GM19455 (cell line): ENCODE results near the gene TCTN2.

ENCODE experiments used
- ATAC-seq: cut with Tn5 transposase; IDR thresholded peaks from one replicate; pipeline ENCODE4 v1.9.1; 2021; ENCODE audit not compliant: unreplicated experiment

Gene TCTN2

DNA sequence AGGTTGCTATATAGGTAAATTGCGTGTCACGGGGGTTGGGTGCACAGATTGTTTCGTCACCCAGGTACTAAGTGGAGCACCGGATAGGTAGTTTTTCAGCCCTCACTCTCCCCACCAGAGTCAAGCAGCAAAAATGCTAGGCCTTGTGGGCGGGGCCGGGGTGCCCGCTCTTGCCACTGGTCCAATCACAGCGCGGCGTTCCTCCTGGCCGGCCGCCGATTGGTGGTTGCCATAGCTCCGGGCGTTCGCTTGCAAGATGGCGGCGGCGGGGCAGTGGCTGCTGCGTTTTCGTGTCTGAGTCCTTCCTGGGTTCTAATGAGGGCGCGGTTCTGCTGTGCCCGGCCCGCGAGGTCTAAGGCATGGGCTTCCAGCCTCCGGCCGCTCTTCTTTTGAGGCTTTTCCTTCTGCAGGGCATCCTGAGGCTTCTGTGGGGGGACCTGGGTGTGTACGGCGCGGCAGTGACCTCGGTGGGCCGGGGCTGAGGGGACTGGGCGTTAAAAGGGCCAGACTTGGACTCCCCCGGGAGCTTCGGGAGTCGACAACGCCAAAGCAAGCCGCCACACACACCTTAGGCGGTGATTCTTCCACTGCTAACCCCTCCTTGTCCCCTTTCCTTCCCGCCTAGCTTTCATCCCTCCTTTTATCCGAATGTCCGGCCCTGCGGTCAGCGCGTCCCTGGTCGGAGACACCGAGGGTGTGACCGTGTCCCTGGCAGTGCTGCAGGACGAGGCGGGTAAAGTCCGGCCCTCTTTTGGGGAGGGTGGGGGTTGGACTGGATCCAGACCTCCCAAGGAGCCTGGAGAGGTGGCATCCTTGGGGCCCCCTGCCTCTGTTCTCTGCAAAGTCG lies at the start of gene TCTN2:
TCTN2 (plus strand) TSS at position 232 of the 847 bp plus-strand sequence; CDS start at position 360, 128 bp downstream.
- ATAC-seq = peak; percentile 99

- no peak for ATAC-seq
Measured at GRCh38 chr12:123621619-123622530, 49.0 kb upstream of the TCTN2 start.

DNA sequence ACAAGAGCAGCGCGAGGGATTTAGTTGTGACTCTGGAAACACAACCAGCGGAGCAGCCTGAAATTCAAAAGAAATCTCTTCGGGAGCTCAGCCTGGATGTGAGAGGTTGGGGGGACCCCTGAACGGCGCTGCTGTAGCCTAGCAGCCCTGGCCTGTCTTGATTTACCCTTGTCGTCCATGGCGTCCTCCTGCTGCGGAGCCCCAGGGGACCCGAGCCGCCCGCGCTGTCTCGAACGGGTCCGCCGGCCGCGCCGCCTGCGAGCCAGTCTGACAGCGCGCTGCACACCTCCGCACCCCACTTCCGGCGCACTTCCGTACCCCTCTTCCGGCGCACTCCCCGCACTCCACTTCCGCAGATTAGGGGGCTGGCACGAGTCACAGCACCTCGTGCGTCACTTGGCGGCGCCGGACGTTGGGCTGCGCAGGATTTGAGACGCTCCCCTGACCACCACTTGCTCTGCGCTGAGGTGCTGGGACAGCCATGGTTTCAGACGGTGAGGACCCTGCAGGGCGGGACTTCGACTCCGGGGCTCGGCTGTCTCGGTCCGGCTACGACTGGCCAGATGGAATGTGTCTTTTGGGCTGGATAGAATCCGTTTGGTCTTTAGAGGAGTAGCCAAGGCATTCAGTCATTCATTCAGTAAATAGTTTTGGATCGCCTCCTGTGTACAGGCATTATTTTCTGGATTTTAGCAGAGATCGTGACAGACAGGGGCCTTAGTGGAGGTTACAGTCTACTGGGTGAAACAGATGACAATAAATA lies 37.4 kb upstream of the TCTN2 start, which contains the start of the genes EIF2B1 and GTF2H3:
EIF2B1 (minus strand) TSS at position 308 of the 763 bp plus-strand sequence; CDS start at position 179, 129 bp downstream.
GTF2H3 (plus strand) TSS at position 451 of the 763 bp plus-strand sequence; CDS start at position 482, 31 bp downstream.
- peak; percentile 96 for ATAC-seq

GRCh38 chr12:123634142-123634561 lies 36.8 kb upstream of the TCTN2 start:
- ATAC-seq = no peak

DNA sequence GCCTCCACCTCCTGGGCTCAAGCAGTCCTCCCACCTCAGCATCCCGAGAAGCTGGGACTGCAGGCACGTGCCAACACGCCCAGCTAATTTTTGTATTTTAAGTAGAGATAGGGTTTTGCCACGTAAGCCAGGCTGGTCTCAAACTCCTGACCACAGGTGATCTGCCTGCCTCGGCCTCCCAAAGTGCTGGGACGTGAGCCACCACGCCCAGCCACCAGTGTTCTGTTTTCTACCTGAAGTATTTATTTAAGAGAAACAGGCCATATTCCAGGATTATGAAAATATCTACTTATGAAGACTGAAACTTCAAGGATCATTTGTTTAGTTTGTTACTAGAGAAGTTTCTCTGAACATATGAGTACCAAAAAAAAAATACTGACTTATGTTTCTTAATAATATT lies 27.0 kb upstream of the TCTN2 start:
- ATAC-seq = no peak

DNA sequence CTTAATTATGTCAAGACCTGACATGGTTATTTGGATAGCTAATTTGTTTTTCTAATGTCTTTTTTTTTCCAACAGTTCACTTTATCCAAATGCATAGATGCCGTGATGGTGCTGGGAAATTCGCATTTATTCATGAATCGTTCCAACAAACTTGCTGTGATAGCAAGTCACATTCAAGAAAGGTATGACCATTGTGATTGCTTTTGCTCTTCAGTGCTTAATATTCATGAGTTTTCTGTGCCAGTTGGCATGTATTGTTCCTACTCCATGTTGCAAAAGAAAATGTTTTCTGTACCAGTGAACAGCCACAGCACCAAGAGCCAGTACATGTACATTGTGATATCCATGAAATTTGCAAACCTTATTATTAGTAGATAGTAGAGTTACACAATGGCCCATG lies 25.5 kb upstream of the TCTN2 start:
- no peak for ATAC-seq

GRCh38 chr12:123645878-123646277 lies 25.0 kb upstream of the TCTN2 start:
- ATAC-seq = no peak

DNA sequence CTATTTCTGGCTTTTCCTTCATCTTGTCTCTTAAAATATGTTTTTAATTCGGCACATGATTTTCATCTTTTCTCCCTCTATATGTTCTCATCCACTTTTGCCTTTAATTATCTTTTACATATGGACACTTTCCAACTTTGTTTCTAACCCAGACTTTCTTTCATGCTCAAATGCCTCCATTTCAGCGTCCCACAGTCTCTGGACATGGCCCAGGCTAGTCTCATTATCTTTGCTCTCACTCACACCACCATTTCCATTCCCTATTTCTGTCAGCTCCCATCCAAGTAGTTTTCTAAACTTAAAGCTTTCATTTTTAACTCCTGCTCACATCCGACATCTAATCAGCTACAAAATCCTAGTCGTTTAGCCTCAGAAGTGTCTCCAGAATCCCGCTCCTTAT lies 22.5 kb upstream of the TCTN2 start:
- ATAC-seq = no peak

GRCh38 chr12:123654129-123654701 lies 16.7 kb upstream of the TCTN2 start:
- ATAC-seq = no peak

DNA sequence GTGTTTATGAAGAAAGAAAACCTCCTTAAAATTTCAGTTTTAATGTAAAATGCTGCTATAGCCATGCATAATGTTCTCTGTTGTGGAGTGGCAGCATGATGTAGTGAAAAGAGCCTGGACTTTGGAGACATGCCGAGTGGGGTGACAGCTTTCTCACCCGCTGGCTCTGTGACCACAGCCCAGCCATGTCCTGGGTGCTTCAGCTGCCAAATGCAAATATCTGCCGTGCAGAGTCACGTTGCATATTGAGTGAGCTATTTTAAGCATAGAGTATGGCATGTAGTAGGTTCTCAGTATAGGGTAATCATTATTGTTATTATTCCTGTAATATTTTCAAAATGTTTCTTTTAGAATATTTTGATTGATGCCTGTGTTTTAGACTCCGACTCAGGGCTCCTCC lies 15.5 kb upstream of the TCTN2 start:
- ATAC-seq = no peak

DNA sequence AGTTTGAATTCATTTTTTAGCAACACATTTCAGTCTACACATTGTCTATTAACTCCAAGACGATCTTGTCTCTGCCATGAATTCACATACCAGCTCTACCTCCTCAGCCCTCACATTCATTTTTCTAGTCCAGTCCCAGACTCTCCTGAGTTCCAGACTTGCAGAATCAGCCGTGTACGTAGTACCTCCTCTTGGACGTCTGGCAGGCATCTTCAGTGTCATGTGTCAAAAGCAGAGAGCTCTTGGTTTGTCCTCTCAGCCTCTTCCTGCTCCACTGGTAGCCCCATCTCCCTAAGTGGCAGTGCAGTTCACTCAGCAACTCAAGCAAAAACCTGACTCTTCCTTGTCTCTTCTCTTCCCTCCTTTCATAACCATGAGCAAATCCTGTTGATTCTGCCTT lies 14.5 kb upstream of the TCTN2 start:
- no peak for ATAC-seq

DNA sequence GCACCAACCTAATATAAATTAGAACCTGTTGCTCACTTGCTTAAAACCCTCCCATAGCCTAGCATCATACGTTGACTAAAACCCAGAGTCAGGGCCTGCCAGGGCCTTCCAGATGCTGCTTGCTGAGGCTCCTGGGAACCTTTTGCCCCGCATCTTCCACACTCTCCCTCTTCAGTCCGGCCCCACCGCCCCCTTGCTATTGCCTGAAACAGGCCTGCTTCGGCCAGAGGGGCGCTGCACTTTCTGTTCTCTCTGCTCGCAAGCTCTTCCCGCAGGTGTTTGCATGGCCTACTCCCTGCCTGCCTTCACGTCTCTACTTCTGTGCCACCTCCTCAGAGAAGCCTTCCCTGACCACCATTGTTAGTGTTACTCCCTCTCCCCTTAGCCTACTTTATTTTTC lies 13.7 kb upstream of the TCTN2 start:
- ATAC-seq = no peak

- no peak for ATAC-seq
Measured at GRCh38 chr12:123659996-123660727, 10.8 kb upstream of the TCTN2 start.

- ATAC-seq = no peak
Measured at GRCh38 chr12:123667771-123668170, 3.1 kb upstream of the TCTN2 start.

DNA sequence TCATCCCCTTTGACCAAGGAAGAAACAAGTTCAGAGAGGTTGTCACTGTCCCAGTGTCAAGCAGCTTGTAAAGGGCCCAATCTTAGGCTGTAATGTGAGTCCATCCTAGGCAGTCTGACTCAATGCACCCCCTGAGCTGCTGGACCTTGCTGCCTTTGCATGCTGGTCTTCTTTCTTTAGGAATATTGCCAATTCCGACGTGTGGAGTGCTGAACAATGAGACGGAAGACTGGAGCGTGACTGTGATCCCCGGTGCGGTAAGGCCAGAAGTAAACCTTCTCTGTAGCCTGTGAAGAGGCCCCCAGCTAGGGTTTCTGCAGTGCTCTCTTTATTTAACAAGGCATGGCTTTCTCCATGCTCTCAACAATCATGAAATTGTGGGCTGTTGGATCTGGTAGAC lies 963 bp downstream of the TCTN2 start:
- ATAC-seq = no peak

DNA sequence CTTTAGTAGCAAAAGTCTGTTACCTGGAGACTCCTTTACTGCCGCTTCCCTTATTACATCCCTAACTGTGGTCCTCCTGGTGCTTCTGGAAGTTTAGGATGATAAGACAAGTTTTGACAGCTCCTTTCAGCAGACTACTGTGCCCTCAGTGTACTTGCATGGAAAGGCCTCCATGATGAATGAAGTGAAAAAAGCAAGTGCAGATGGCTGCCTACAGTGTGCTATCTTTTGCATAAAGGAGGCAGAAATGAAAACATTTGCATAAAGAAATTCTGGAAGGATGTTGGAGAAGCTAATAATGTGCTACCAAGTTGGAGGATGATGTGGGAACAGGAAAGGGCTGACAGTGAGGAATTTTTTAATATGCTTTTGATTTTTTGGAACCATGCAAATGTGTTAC lies 4.5 kb downstream of the TCTN2 start:
- ATAC-seq = no peak

DNA sequence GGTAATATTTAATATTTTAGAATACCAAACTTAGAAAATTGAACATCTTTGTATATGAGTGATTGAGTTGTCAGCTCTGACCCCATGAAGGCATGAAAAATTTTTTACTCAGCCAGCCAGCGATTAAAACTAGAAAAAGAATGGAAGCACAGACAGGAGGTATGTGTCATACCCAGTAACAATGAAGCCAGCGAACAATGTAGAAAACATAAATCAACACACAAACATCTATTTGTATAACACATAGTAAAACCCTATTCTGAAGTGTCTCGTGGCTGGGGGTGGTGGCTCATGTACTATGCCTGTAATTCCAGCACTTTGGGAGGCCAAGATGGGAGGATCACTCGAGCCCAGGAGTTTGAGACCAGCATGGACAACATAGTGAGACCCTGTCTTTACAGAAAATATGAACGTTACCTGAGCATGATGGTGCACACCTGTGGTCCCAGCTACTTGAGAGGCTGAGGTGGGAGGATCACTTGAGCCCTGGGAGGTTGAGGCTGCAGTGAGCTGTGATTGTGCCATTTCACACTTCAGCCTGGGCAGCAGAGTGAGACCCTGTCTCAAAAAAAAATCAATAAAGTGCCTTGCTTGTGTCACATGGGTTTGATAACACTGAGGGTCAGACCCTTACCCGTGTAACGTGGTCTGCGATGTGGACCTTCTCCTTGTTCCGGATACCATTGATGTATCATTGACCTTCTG lies 5.9 kb downstream of the TCTN2 start:
- no peak for ATAC-seq

GRCh38 chr12:123678981-123679380 lies 8.1 kb downstream of the TCTN2 start:
- no peak for ATAC-seq

DNA sequence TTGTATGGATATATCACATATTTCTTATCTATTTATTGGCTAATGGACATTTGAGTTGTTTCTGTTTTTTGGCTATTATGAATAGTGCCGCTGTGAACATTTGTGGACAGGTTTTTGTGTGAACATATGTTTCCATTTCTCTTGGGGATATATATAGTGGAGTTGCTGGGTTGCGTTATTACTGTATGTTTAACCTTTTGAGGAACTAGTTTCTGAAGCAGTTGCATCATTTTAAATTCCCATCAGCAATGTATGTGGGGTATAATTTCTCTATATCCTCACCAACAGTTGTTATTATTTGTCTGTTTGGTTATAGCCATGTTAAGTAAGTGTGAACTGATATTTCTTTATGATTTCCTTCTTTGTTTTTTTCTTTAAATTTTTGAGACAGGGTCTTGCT lies 10.7 kb downstream of the TCTN2 start:
- ATAC-seq = no peak
